C4-2B (cell line): ENCODE measurements around the gene BEAN1.

Experiments used
- H3K27ac ChIP-seq: fragments of 450-650 bp; 2 replicates; pipeline ENCODE4 v1.5.1; 2017
- CTCF ChIP-seq: fragments of 450-650 bp; conservative IDR thresholded peaks from 2 replicates; pipeline ENCODE4 v1.5.1; 2017; ENCODE audit warnings: mild to moderate bottlenecking
- ZFX ChIP-seq: fragments of 450-650 bp; IDR thresholded peaks from 2 replicates; pipeline ENCODE4 v1.6.1; 2017

Gene BEAN1

GRCh38 chr16:66521951-66522771, 95.1 kb downstream of the BEAN1 start:
- H3K27ac ChIP-seq, result no peak overlapping the region
- TF ChIP-seq ZFX, result no peak
- no peak for TF ChIP-seq CTCF

- no peak for TF ChIP-seq ZFX
- no peak for TF ChIP-seq CTCF
- H3K27ac ChIP-seq, result no peak overlapping the region
Measured at GRCh38 chr16:66522816-66523590, 95.9 kb downstream of the BEAN1 start.

- TF ChIP-seq ZFX, result no peak
- TF ChIP-seq CTCF, result no peak
- H3K27ac ChIP-seq, result no peak overlapping the region
Measured at GRCh38 chr16:66523861-66524354, 96.8 kb downstream of the BEAN1 start.

- no peak for TF ChIP-seq CTCF
- TF ChIP-seq ZFX, result no peak
- H3K27ac ChIP-seq, result no peak overlapping the region
Measured at GRCh38 chr16:66524601-66525164, 97.6 kb downstream of the BEAN1 start.

GRCh38 chr16:66525396-66526180, 98.5 kb downstream of the BEAN1 start:
- no peak overlapping the region for H3K27ac ChIP-seq

GRCh38 chr16:66528294-66528693, 101.2 kb downstream of the BEAN1 start:
- TF ChIP-seq ZFX (no peak), CTCF (no peak)
- H3K27ac ChIP-seq, result no peak overlapping the region

More at GRCh38 chr16:66525396-66526180, 98.5 kb downstream of the BEAN1 start:
- no peak for TF ChIP-seq CTCF
- TF ChIP-seq ZFX, result no peak
